Measurements from ENCODE around the gene DHDDS.

Gene DHDDS

DNA sequence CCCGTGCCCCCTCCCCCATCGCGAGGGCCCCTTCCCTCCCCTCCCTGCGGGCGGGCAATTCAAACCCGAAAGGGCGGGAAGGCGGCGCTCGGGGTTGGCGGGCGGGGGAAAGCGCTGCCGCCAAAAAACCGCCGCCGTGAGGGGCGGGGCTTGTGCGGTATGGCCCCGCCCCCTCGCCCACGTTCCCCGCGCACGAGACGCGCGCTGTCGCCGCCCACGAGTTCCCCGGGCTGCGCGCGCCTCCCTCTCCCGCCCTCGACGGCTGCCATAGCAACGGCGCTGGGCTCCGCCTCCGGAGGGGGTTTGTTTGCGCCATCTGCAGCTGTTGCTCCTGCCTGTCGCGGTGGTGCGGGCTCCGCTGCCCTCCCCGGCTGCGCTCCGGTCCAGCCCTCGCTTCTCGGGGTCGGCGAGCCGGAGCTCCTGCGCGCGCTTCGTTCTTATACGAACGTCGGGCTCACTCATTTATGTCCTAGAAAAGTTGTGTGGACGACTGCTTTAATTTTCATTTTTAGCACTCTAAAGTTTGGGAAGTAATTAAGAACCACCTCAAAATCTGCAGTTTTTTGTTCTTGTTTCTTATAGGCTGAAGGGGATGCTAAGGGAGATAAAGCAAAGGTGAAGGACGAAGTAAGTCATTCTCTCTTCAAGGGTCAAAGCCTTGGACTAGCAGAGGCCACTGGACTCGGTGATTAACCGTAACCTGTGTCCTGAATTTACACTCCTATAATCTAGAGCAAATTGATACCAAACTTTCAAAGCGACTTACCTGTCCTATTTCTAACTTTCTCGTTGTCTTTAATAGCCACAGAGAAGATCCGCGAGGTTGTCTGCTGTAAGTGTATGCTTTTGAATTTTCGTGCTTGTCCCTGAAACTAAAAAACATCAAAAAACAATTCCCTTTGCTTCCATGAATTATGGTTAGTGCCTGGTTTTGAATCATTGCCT is 41.1 kb downstream of the DHDDS start (continued):
- TF ChIP-seq, protein P1, sequence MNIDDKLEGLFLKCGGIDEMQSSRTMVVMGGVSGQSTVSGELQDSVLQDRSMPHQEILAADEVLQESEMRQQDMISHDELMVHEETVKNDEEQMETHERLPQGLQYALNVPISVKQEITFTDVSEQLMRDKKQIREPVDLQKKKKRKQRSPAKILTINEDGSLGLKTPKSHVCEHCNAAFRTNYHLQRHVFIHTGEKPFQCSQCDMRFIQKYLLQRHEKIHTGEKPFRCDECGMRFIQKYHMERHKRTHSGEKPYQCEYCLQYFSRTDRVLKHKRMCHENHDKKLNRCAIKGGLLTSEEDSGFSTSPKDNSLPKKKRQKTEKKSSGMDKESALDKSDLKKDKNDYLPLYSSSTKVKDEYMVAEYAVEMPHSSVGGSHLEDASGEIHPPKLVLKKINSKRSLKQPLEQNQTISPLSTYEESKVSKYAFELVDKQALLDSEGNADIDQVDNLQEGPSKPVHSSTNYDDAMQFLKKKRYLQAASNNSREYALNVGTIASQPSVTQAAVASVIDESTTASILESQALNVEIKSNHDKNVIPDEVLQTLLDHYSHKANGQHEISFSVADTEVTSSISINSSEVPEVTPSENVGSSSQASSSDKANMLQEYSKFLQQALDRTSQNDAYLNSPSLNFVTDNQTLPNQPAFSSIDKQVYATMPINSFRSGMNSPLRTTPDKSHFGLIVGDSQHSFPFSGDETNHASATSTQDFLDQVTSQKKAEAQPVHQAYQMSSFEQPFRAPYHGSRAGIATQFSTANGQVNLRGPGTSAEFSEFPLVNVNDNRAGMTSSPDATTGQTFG (tag by site-specific recombination; IDR thresholded peaks at IDR 0.05; ENCODE audit: borderline replicate concordance) = no peak
- TF ChIP-seq ZNF133 (tag by site-specific recombination; IDR thresholded peaks at IDR 0.05) = no peak
- peak; percentile 75; the same call in 1 of the 2 replicates for TF ChIP-seq ZNF76 (tag by site-specific recombination; IDR thresholded peaks at IDR 0.05; ENCODE audit: borderline replicate concordance, low read depth)
- no peak for TF ChIP-seq GLI4 (tag by site-specific recombination; IDR thresholded peaks at IDR 0.05)
- TF ChIP-seq ZNF776 (tag by site-specific recombination; IDR thresholded peaks at IDR 0.05; ENCODE audit: borderline replicate concordance) = no peak
- TF ChIP-seq, protein P2, sequence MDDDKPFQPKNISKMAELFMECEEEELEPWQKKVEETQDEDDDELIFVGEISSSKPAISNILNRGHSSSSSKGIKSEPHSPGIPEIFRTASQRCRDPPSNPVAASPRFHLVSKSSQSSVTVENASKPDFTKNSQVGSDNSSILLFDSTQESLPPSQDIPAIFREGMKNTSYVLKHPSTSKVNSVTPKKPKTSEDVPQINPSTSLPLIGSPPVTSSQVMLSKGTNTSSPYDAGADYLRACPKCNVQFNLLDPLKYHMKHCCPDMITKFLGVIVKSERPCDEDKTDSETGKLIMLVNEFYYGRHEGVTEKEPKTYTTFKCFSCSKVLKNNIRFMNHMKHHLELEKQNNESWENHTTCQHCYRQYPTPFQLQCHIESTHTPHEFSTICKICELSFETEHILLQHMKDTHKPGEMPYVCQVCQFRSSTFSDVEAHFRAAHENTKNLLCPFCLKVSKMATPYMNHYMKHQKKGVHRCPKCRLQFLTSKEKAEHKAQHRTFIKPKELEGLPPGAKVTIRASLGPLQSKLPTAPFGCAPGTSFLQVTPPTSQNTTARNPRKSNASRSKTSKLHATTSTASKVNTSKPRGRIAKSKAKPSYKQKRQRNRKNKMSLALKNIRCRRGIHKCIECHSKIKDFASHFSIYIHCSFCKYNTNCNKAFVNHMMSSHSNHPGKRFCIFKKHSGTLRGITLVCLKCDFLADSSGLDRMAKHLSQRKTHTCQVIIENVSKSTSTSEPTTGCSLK (tag by site-specific recombination; IDR thresholded peaks at IDR 0.05) = no peak
- 0 out of 2 replicates have a peak, but pooled peaks have one; percentile 14 for TF ChIP-seq ZSCAN23 (tag by site-specific recombination; IDR thresholded peaks at IDR 0.05)
- TF ChIP-seq ZNF223 (tag by site-specific recombination; IDR thresholded peaks at IDR 0.05) = peak; percentile 38; the same call in 1 of the 2 replicates
- TF ChIP-seq ZNF830 (tag by site-specific recombination; IDR thresholded peaks at IDR 0.05; ENCODE audit: low read depth) = no peak
- 0 out of 2 replicates have a peak, but pooled peaks have one; percentile 42 for TF ChIP-seq ZBTB1 (tag by site-specific recombination; IDR thresholded peaks at IDR 0.05)
- TF ChIP-seq HOXD13 (CRISPR knock-in tag; IDR thresholded peaks at IDR 0.05; ENCODE audit: borderline replicate concordance) = no peak
- TF ChIP-seq ZNF555 (tag by site-specific recombination; conservative IDR thresholded peaks at IDR 0.05) = no peak
- peak; percentile 93 for TF ChIP-seq EGR2 (tag by site-specific recombination; IDR thresholded peaks at IDR 0.05; ENCODE audit: low read depth)
- no peak for TF ChIP-seq ZSCAN16 (tag by site-specific recombination; IDR thresholded peaks at IDR 0.05)
- TF ChIP-seq KLF9 (tag by site-specific recombination; IDR thresholded peaks at IDR 0.05; ENCODE audit: low read depth) = peak; percentile 97
- TF ChIP-seq, protein P3, sequence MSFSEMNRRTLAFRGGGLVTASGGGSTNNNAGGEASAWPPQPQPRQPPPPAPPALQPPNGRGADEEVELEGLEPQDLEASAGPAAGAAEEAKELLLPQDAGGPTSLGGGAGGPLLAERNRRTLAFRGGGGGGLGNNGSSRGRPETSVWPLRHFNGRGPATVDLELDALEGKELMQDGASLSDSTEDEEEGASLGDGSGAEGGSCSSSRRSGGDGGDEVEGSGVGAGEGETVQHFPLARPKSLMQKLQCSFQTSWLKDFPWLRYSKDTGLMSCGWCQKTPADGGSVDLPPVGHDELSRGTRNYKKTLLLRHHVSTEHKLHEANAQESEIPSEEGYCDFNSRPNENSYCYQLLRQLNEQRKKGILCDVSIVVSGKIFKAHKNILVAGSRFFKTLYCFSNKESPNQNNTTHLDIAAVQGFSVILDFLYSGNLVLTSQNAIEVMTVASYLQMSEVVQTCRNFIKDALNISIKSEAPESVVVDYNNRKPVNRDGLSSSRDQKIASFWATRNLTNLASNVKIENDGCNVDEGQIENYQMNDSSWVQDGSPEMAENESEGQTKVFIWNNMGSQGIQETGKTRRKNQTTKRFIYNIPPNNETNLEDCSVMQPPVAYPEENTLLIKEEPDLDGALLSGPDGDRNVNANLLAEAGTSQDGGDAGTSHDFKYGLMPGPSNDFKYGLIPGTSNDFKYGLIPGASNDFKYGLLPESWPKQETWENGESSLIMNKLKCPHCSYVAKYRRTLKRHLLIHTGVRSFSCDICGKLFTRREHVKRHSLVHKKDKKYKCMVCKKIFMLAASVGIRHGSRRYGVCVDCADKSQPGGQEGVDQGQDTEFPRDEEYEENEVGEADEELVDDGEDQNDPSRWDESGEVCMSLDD (tag by site-specific recombination; IDR thresholded peaks at IDR 0.05) = no peak
- TF ChIP-seq ZNF140 (tag by site-specific recombination; IDR thresholded peaks at IDR 0.05) = no peak
- TF ChIP-seq, protein P4, sequence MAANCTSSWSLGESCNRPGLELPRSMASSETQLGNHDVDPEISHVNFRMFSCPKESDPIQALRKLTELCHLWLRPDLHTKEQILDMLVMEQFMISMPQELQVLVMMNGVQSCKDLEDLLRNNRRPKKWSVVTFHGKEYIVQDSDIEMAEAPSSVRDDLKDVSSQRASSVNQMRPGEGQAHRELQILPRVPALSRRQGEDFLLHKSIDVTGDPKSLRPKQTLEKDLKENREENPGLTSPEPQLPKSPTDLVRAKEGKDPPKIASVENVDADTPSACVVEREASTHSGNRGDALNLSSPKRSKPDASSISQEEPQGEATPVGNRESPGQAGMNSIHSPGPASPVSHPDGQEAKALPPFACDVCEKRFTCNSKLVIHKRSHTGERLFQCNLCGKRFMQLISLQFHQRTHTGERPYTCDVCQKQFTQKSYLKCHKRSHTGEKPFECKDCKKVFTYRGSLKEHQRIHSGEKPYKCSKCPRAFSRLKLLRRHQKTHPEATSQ (tag by site-specific recombination; IDR thresholded peaks at IDR 0.05) = no peak
- peak; percentile 91 for TF ChIP-seq SP3 (tag by site-specific recombination; IDR thresholded peaks at IDR 0.05)
- no peak for TF ChIP-seq ZNF214 (tag by site-specific recombination; IDR thresholded peaks at IDR 0.05; ENCODE audit: borderline replicate concordance)
- TF ChIP-seq, protein P5, sequence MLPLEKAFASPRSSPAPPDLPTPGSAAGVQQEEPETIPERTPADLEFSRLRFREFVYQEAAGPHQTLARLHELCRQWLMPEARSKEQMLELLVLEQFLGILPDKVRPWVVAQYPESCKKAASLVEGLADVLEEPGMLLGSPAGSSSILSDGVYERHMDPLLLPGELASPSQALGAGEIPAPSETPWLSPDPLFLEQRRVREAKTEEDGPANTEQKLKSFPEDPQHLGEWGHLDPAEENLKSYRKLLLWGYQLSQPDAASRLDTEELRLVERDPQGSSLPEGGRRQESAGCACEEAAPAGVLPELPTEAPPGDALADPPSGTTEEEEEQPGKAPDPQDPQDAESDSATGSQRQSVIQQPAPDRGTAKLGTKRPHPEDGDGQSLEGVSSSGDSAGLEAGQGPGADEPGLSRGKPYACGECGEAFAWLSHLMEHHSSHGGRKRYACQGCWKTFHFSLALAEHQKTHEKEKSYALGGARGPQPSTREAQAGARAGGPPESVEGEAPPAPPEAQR (tag by site-specific recombination; IDR thresholded peaks at IDR 0.05) = no peak
- TF ChIP-seq FEZF1 (tag by site-specific recombination; IDR thresholded peaks at IDR 0.05) = no peak
- no peak for TF ChIP-seq BCL11A (tag by site-specific recombination; IDR thresholded peaks at IDR 0.05; ENCODE audit: low read depth)
- TF ChIP-seq, protein P6, sequence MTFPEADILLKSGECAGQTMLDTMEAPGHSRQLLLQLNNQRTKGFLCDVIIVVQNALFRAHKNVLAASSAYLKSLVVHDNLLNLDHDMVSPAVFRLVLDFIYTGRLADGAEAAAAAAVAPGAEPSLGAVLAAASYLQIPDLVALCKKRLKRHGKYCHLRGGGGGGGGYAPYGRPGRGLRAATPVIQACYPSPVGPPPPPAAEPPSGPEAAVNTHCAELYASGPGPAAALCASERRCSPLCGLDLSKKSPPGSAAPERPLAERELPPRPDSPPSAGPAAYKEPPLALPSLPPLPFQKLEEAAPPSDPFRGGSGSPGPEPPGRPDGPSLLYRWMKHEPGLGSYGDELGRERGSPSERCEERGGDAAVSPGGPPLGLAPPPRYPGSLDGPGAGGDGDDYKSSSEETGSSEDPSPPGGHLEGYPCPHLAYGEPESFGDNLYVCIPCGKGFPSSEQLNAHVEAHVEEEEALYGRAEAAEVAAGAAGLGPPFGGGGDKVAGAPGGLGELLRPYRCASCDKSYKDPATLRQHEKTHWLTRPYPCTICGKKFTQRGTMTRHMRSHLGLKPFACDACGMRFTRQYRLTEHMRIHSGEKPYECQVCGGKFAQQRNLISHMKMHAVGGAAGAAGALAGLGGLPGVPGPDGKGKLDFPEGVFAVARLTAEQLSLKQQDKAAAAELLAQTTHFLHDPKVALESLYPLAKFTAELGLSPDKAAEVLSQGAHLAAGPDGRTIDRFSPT (tag by site-specific recombination; IDR thresholded peaks at IDR 0.05) = no peak
- peak; percentile 69 for TF ChIP-seq KLF8 (tag by site-specific recombination; IDR thresholded peaks at IDR 0.05)
- no peak for TF ChIP-seq ZNF768 (tag by site-specific recombination; IDR thresholded peaks at IDR 0.05)

All from HEK293 (cell line).